ENCODE results near the gene RASGRP3. TPM values are rescaled to one million over a fixed set of nuclear protein-coding genes. Genes with fewer than 3 reads are reported as not detected.

The RASGRP3 gene
- polyA plus RNA-seq, 1 of the 3 experiments (the other 2 are of a cell fraction), result 72.5 TPM

GRCh38 chr2:33433279-33434235, 42.9 kb upstream of the RASGRP3 start:
- POLR2A ChIA-PET, result no interaction called here

More at GRCh38 chr2:33433279-33434235, 42.9 kb upstream of the RASGRP3 start:
- H3K27ac ChIP-seq (ENCODE audit: low read depth in 2 of 2, low read length in 1 of 2), result peak overlapping the region; percentile 57 to 81; a peak in 3 of 4 replicates
- H3K4me2 ChIP-seq, result no peak overlapping the region
- H3K9ac ChIP-seq, result no peak overlapping the region
- no peaks in the 10 kb centered on the region for H3K27me3 ChIP-seq (ENCODE audit: insufficient read depth)
- H2AFZ ChIP-seq (ENCODE audit: low read depth), result peak overlapping the region; percentile 58; the same call in 1 of the 2 replicates
- CTCF ChIA-PET, result interaction anchor here (3.5 kb wide), 1 partner anchor 8 kb away, joined by 20 read pairs; no protein-coding TSS in a partner anchor
- H3K4me3 ChIP-seq (ENCODE audit: low read depth in 2 of 2, low read length in 1 of 2), result no peak overlapping the region
- H3F3A ChIP-seq (replicated peaks; ENCODE audit: insufficient read depth), result peaks cover 34% of the 10 kb centered on the region
- H3K9me3 ChIP-seq, result no peaks in the 10 kb centered on the region
- TF ChIP-seq ELF1 (IDR thresholded peaks at IDR 0.05) (no peak), REST (IDR thresholded peaks at IDR 0.05; ENCODE audit: low read depth, low read length) (no peak), GATA2 (CRISPR knock-in tag; IDR thresholded peaks at IDR 0.05) (no peak), SIN3A (IDR thresholded peaks at IDR 0.05; ENCODE audit: borderline replicate concordance, low read depth, low read length) (no peak), ZBTB33 (IDR thresholded peaks at IDR 0.05; ENCODE audit: borderline replicate concordance, low read depth) (no peak), FOXJ3 (CRISPR knock-in tag; IDR thresholded peaks at IDR 0.05) (no peak), RFX5 (IDR thresholded peaks at IDR 0.05; ENCODE audit: low read length) (no peak), IRF3 (IDR thresholded peaks at IDR 0.05; ENCODE audit: low read depth, low read length) (no peak), TAF1 (IDR thresholded peaks at IDR 0.05; ENCODE audit: borderline replicate concordance, low read depth, low read length) (no peak), MAX (IDR thresholded peaks at IDR 0.05; ENCODE audit: low read depth) (no peak), FOSL2 (IDR thresholded peaks at IDR 0.05; ENCODE audit: borderline replicate concordance, low read depth) (no peak), TCF12 (IDR thresholded peaks at IDR 0.05) (no peak), POLR2AphosphoS5 (IDR thresholded peaks at IDR 0.05; ENCODE audit: low read depth, low read length) (no peak)
- H3K79me2 ChIP-seq (ENCODE audit: insufficient read depth), result no peaks in the 10 kb centered on the region
- H3K9me2 ChIP-seq, result no peaks in the 10 kb centered on the region
- H3K4me1 ChIP-seq (ENCODE audit: control insufficient read depth in 1 of 2, insufficient read depth in 2 of 2, low read depth in 1 of 2, low read length in 1 of 2), result peaks cover 0 to 9% of the 10 kb centered on the region in 2 experiments; a peak in 2 of 4 replicates
- WGBS (ENCODE audit: low lambda C conversion rate), result 50% methylated on average over 7 of the region's 7 CpGs
- DNase-seq, result no peak
- H3K36me3 ChIP-seq (replicated peaks in 1 of 2; ENCODE audit: control insufficient read depth in 1 of 2, insufficient read depth in 2 of 2, low read length in 1 of 2), result no peaks in the 10 kb centered on the region
- no peaks in the 10 kb centered on the region for H4K20me1 ChIP-seq (ENCODE audit: insufficient read depth)

All from SK-N-SH (cell line).